Measurements from ENCODE around the gene LGALS13. TPM values are rescaled to one million over a fixed set of nuclear protein-coding genes. Genes with fewer than 3 reads are reported as not detected.
"Not testable (repeated sequence)": the region's sequence is repeated elsewhere in the genome, so short reads cannot be mapped to it uniquely, and the experiment has no call there.

Gene LGALS13
- total RNA-seq, 2 donors from 2014 or later: not detected

DNA sequence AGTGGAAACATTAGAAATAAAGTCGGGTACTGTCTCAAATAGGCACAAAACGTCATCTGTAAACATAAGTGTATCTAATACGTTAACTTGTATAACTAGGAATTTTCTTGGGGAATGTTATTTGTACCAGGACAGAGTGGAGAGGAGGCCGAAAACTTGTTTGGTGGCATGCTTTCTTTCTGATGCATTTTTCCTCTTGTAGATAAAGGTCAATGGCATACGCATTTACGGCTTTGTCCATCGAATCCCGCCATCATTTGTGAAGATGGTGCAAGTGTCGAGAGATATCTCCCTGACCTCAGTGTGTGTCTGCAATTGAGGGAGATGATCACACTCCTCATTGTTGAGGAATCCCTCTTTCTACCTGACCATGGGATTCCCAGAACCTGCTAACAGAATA lies 4.7 kb downstream of the LGALS13 start:
- intact Hi-C loops (cut with DNase I, micrococcal nuclease): no loop called here
- ATAC-seq (no peak), DNase-seq (no peak)

DNA sequence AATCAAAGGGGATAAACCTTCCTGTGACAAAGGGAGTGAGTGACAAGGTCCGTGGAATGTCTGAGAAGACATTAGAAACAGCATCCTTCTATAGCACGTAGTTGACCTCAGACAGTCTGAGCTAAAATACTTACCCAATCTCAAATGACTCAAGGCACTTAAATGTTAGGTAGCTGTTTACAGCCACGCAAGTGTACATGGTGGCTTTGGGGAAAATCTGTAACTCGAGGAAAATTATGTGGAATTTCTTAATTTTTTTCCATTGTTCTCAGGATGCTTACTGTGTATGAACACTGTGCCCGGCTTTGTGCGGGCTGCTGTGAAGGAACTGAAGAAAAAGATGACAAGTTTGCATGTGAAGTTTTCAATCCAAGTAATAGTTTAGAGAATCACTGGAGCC lies 5.2 kb downstream of the LGALS13 start:
- intact Hi-C loops (cut with DNase I, micrococcal nuclease): no loop called here
- DNase-seq: no peak
- no peak for ATAC-seq

DNA sequence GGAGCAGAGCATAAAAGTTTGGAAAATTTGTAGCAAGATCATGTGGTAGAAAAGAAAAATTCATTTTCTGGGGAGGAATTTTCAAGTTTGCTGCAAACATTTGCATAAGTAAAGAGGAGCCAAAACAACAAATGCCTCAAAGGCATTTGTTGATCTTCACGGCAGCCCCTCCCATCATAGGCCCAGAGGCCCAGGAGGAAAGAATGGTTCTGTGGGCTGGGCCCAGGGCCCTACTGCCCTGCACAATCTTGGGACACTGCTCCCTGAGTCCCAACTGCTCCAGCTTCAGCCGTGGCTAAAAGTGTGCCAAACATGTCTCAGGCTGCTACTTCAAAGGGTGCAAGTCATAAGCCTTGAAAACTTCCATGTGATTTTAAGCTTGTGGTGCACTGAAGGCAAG lies 11.3 kb downstream of the LGALS13 start:
- intact Hi-C loops (cut with DNase I, micrococcal nuclease): no loop called here
- ATAC-seq (no peak), DNase-seq (no peak)

DNA sequence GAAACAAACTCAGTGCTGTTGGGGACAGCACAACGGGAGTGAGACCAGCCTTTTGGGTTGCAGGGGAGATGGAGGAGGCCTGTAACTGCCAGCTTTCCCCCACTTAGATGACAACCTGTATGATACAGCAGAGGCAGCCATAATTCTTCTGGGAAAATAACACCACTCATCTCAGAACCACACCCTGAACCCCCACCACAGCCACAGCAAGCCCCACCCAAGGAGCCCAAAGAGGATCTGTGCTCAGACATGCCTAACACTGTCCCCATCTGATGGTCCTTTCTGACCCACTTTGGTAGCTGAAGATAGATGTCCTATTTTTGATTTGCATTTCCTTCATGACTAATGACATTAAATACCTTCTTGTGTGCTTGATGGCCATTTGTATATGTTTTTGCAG lies 15.4 kb downstream of the LGALS13 start:
- ATAC-seq (no peak), DNase-seq (no peak)
- intact Hi-C loops (cut with DNase I, micrococcal nuclease): no loop called here

DNA sequence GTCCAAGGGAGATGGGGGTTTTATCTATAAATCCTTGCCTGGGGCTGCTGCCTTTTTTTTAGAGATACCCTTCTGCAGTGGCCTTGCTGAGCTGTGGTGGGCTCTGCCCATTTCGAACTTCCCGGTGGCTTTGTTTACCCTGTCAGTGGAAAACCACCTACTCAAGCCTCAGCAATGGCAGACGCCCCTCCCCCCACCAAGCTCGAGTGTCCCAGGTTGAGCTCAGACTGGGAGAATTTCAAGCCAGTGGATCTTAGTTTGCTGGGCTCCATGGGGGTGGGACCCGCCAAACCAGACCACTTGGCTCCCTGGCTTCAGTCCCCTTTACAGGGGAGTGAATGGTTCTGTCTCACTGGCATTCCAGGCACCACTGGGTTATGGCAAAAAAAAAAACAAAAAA lies 21.6 kb downstream of the LGALS13 start:
- no peak for ATAC-seq
- no peak for DNase-seq
- intact Hi-C loops (cut with DNase I, micrococcal nuclease): no loop called here

DNA sequence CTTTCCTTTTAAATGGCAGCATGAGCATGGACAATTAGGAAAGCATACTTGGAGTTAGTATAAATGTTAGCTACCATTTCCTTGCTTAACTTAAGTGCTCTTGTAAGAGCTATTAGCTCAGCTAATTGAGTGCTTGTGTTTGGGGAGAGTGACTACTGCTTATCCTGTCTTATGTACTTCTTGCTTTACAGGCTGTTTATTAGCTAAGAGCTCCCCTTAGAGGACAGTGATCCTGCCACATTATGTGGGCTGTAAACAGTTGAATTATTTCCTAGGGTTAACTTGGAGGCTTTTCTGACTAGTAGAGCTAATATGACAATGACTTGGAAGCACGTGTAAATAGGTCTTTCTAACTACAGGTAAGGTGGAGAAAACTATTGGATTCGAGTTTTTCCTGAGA lies 25.3 kb downstream of the LGALS13 start:
- DNase-seq; ATAC-seq; intact Hi-C loops (cut with DNase I, micrococcal nuclease): not testable (repeated sequence)

DNA sequence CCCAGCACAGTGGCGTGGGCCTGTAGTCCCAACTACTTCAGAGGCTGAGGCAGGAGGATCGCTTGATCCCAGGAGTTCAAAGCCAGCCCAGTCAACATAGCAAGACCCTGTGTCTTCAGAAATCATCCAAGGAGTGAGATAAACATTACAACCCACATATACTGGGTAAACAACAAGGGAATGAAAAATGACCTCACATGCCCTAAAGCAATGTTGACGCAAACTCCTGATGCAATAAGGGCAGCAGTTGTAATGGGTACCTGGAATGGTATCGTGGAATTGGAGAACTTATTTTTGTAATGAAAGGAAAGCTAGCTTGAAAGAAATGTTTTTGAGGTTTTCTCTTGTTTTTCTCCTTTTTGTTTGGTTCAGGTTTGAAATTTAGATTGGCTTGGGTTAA lies 28.9 kb downstream of the LGALS13 start:
- DNase-seq: no peak
- no peak for ATAC-seq
- intact Hi-C loops (cut with DNase I, micrococcal nuclease): no loop called here

DNA sequence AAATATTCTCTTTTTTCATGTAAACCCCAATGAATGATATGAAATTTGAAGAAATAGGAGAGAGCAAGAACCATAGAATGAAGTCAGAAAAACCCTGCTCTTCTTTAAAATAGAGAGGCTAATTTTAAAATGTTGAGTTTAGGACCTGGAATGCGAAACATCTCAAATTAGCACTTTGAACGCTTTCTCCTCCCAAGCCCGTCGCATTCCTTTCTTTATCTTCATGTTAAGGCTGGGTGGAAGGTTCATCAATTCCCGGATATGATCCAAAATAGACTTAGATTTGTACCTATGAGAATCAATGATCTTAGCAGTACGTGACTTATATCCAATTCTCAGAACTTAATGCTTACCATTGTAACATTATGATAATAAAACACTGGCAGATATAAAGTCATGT lies 29.3 kb downstream of the LGALS13 start:
- DNase-seq: no peak
- no peak for ATAC-seq
- intact Hi-C loops (cut with DNase I, micrococcal nuclease): no loop called here

DNA sequence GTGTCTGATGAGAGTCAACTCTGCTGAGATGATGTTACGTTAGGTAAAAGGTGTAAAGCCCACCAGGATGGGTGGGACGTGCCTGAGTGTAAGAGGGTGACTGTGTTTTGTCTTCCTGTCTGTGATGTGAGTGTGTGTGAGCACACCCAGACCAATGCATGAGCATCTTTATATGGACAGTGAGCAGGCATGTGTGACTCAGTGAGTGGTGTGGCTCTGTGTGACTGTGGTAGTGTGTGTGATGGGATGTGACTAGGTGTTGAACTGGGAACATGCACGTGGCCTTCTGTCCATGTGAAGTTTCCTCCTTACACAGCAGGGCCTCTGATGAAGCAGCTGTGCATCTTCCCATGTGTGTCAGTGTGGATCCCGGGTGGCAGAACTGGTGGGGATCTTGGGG lies 35.6 kb downstream of the LGALS13 start:
- DNase-seq (no peak), ATAC-seq (no peak)
- intact Hi-C loops (cut with DNase I, micrococcal nuclease): no loop called here

DNA sequence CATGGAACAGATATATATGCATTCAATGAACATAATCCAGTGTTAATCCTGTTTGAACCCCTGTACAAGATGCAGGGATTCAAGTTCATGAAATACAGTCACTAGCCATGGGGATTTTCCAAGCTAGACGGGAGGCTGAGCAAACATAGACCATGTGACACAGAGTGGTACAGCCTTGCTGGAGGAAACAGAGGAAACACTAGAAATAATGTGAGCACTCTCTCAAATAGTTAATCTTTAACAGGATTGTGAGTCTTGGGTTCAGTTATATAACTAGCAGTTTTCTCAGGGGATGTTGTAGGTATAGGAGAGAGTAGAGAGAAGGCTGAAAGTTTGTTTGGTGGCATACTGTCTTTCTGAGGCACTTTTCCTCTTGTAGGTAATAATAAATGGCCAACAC lies 39.4 kb downstream of the LGALS13 start:
- ATAC-seq (no peak), DNase-seq (no peak)
- intact Hi-C loops (cut with DNase I, micrococcal nuclease): no loop called here

DNA sequence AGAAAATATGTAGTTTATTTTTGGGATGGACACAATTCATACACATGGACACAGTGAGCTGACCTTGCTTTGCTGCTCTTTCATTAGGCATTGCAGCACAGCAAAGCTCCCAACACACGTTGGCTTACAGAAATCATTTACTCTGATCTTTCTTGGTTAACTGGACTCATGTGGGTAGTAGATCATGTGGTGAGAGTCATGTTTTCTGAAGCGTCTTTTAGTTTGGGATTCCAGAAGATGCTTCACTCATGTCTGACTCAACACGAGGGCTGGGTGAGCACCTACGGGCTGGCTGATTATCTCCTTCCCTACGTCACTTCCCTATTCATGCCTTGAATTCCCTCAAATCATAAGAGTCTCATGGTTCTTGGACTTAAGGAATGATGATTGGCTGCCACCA lies 41.3 kb downstream of the LGALS13 start:
- DNase-seq (no peak), ATAC-seq (no peak)
- intact Hi-C loops (cut with DNase I, micrococcal nuclease): no loop called here

DNA sequence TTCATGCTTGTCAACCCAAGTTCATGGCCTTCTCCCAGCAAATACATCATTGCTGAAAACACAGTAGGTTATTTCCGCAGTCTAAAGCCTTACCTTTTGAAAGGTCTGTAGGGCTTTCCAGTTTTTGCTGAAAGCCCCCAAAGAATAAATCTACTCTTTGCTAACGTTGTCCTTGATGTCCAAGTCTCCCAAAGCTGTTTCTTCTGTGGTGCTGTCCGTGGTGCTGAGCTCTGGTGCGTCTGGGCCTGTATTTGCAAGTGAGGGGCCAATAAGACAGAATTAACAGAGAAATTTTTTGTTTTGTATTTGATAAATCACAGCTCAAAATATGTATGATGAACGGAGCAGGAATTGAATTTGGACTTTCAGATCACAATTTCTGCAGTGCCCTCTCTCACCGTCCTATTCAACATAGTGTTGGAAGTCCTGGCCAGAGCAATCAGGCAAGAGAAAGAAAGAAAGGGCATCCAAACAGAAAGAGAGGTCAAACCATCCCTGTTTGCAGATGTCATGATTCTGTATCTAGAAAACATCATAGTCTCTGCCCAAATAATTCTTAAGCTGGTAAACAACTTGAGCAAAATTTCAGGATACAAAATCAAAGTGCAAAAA lies 43.6 kb downstream of the LGALS13 start:
- DNase-seq: no peak
- no peak for ATAC-seq
- intact Hi-C loops (cut with DNase I, micrococcal nuclease): no loop called here

DNA sequence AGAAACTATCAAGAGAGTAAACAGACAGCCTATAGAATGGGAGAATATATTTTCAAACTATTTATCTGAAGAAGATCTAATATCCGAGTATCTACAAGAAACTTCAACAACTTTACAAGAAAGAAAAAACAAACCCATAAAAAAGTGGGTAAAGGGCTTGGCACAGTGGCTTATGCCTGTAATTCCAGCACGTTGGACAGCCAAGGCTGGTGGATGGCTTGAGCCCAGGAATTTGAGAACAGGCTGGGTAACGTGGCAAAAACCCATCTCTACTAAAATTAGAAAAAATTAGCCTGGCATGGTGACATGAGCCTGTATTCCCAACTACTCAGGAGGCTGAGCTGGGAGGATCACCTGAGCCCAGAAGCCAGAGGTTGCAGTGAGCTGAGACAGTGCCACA lies 45.6 kb downstream of the LGALS13 start:
- intact Hi-C loops (cut with DNase I, micrococcal nuclease): no loop called here
- DNase-seq (no peak), ATAC-seq (no peak)

DNA sequence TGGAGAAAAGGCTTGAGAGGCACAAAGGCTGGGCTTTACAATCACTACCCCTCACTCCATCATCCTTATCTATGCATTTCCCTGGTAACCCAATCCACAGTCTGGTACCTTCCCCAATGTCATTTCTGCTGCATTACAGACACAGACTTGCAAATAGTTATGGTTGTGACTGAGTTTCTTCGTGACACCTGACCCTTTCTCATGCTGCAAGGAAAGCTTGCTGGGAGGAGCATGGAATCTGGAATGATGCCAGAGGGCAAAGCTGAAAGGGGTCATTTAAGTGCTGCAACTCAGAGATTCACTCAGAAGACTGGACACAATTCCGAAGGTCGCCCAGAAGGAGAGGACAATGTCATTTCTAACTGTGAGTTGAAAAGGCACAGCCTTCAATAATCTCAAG lies 53.3 kb downstream of the LGALS13 start, which contains the start of gene LGALS16:
LGALS16 (plus strand) TSS at position 301 of the 400 bp plus-strand sequence; CDS start at position 350, 49 bp downstream.
- intact Hi-C loops (cut with DNase I, micrococcal nuclease): no loop called here
- ATAC-seq (no peak), DNase-seq (no peak)

Other genes starting within 250 kb of the LGALS13 start
- 10 to 100 TPM; 30.5 to 31.2 TPM for gene PAF1, start 211.4 kb upstream of the LGALS13 start, total RNA-seq
- gene MED29, start 211.1 kb upstream of the LGALS13 start, total RNA-seq: 10 to 100 TPM; 30.4 to 32.4 TPM
- gene ZFP36, start 195.7 kb upstream of the LGALS13 start, total RNA-seq: 100 to 1,000 TPM; 152 to 391 TPM
- 1 to 10 TPM; 6.2 to 9.3 TPM for gene PLEKHG2, start 189.9 kb upstream of the LGALS13 start, total RNA-seq
- 1,000 to 10,000 TPM; 1,556 to 1,578 TPM for gene RPS16, start 166.6 kb upstream of the LGALS13 start, total RNA-seq
- 100 to 1,000 TPM in 1 of 2 donors, 10 to 100 TPM in 1; 89.1 to 101 TPM for gene SUPT5H, start 156.9 kb upstream of the LGALS13 start, total RNA-seq
- 10 to 100 TPM; 40.8 to 47.8 TPM for gene TIMM50, start 121.7 kb upstream of the LGALS13 start, total RNA-seq
- gene DLL3, start 103.6 kb upstream of the LGALS13 start, total RNA-seq: under 1 TPM in 1 of 2 donors, not detected in 1; 0.12 TPM
- gene SELENOV, start 87.4 kb upstream of the LGALS13 start, total RNA-seq: not detected
- gene EID2B, start 69.7 kb upstream of the LGALS13 start, total RNA-seq: under 1 TPM; 0.15 to 0.75 TPM
- gene EID2, start 62.4 kb upstream of the LGALS13 start, total RNA-seq: 10 to 100 TPM; 10.4 to 10.6 TPM
- not detected for gene LGALS16, start 53.4 kb downstream of the LGALS13 start, total RNA-seq
- gene LGALS14, start 102.0 kb downstream of the LGALS13 start, total RNA-seq: not detected
- gene CLC, start 135.5 kb downstream of the LGALS13 start, total RNA-seq: 1 to 10 TPM in 1 of 2 donors, not detected in 1; 1.8 TPM
- not detected for gene LEUTX, start 176.3 kb downstream of the LGALS13 start, total RNA-seq
- gene DYRK1B, start 231.6 kb downstream of the LGALS13 start, total RNA-seq: 10 to 100 TPM in 1 of 2 donors, 1 to 10 TPM in 1; 7.6 to 16.3 TPM
- 100 to 1,000 TPM; 128 to 166 TPM for gene FBL, start 243.9 kb downstream of the LGALS13 start, total RNA-seq